NCI-H524 treated with DMSO at 0.1 percent for 48 hours (cell line): ENCODE measurements around the gene CTNNA2.

Experiments used
- DNase-seq: peaks from one replicate; lab custom pipeline; 2025; lab: John Stamatoyannopoulos, UW

CTNNA2 gene

DNA sequence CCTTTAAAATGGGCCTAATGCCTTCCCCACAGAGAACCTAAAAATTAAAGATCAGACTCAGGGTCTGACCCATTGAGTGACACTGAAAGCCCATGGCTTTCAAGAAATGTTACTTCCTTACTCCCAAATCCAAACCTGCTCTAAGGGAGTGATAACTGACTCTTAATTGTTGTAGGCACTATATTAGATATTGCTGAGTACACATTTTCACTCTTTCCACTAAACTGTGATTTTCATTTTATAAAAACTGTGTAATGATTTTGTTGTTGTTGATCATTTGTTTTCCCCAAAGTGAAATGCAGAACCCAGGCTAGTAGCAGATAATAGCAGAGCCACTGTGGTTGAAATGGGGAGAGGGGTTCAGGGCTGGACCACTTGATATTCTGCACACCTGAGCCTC lies 704.6 kb downstream of the CTNNA2 start:
- DNase-seq = no peak

DNA sequence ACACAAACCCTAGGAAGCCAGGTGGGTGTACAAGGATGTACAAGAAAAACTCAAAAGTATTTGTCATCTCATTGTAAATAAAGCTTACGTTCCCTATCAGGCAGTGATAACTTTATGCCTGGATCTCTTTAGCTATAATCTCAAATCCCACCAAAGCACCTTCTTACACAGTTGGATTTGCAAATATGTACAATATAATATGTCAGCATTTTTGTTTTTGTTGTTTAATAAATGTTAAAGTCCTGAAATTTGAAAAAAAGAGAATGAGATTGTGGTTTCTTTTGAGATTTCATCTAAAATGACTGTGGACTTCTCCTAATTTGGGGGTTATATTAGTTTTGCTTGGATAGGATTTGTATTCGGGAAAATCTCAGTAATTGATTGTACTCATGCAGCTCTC lies 709.8 kb downstream of the CTNNA2 start:
- DNase-seq = no peak

DNA sequence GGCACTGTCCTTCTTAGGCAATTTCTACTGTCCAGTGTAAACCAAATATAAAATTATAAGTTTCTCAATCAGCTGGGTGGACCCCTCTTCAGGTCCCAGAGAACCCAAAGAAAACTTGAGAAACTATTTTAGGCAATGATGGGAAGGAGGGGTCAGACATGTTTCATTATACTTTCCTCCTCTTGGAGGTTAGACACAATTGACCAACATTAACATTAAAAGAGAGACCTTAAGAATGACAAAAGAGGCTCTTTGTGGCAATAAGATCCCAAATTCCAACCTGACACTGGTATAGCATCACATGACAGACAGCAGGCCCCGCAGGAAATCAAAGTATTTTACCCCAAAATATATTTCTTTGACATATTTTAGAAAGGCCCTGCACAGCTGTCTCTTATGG lies 718.6 kb downstream of the CTNNA2 start:
- DNase-seq = no peak

DNA sequence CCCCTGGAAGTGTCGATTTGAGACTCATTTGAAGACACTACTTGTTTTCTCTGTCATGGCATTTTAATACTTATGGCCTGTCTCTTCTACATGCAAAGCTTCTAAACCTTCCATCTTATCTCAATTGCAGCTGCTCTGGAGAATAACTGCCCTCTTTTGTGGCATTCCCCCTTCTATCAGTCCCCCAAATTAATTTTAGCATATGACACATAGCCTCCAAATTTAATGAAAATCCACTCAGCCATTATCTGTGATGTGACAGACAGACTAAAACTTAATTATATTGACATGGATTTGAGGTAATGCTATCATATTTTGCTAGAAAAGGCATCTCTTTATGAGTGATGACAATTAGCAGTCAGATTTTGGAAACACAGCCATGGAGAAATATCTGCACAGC lies 720.5 kb downstream of the CTNNA2 start:
- no peak for DNase-seq

DNA sequence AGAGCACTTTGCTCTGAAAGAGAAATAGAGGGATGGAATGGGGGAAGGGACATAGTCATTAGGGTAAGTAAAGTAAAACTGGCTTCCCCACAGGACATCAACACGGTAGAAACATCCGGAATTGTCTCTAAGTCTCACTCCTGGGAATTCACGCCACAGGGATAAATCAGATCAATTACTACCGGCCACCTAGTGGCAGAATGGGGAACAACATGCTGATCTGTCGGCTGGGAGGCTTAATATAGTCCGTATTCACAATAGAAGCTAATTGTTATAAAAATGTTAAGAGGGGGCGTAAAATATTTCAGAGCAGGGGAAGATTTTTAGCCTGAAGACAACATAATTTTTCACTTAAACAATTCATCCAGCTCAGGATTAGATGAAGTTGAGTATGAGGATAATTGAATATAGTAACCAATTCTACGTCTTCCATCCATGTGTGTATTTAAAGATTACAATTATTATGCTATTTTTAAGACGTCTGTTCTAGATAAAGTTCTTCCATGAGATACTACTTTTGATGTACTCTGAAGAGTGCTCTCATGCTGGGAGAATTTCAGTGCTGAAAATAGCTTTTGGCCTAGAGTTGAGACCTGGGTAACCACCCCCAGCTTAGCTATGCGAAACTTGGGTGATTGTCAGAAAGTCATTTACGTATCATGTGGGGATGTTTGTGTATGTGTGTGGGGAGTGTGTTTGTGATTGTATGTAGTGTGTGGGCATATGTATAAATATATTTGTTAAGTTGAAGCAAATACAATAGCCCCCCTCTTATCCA lies 726.0 kb downstream of the CTNNA2 start:
- no peak for DNase-seq

DNA sequence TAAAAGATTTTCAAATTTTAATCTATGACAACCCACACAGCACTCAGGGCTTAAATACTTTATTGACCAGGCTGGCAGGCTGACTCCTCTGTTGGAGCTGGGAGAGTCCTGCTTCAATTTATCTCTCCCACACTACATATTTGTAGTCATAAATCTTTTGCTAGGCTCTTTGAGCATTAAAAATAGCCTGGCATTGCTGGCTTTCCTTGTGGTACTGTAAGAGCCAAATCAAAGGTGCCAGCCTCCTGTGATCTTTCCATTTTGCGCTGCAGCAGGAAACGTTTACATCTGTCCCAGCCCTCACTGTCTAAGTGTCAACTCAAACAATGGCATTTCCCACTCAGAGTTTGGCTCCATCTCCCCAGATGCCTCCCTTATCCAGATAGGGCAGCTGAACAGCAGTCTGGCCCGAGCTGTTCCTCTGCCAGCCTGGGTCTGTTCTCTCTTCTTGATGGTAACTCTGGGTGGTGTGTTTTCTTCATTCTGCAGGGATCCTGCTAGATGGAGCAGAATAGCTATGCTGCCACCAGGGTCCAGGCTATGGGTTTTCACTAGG lies 729.6 kb downstream of the CTNNA2 start:
- DNase-seq = no peak

DNA sequence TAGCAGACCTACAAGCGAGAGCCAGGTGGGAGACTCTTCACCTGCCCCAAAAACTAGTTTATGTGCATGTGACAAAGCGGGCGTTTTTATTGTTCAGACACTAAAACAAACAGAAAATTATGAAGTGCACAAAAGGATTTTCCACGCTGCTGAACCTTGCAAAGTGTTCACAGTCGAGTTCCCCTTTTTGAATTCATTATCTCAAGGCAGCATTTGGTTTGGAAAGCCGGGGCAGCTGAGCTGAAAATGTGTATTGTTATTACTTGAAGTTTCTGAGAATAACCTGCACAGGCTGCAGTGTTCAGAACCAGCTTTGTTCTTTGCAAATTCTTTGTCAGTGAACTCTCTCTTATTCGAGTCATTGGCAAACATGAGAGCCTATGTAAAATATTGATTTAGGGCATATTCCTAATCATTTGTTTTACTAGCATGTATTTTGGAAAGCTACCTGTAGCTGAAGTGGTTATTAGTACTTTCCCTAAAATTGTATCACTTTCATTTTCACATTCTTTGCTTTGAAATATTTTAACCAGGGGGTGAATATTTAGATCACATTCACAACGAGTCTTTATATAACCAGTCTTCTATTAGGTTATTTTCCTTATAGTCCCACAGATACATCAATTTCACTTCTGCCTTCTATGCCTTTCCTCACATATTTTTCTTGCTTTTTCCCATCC lies 732.2 kb downstream of the CTNNA2 start:
- no peak for DNase-seq

DNA sequence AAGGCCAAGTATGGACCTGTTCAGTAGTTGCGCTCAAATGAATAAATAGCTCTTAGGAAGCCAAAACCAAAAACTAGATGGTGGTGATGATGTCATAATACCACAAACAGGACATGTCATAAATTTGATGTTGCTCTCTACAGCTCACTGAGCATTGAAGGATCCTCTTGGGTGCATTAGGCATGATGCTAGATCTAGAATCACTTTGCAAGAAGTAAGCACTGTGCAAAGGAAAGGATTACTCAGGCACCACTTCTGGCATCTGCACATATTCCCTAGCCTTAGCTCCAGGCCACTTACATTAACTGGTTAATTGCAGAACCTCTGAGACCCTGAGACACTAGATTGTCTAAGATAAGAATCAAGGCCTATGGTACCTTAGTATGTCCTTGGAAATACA lies 733.7 kb downstream of the CTNNA2 start:
- DNase-seq = no peak

DNA sequence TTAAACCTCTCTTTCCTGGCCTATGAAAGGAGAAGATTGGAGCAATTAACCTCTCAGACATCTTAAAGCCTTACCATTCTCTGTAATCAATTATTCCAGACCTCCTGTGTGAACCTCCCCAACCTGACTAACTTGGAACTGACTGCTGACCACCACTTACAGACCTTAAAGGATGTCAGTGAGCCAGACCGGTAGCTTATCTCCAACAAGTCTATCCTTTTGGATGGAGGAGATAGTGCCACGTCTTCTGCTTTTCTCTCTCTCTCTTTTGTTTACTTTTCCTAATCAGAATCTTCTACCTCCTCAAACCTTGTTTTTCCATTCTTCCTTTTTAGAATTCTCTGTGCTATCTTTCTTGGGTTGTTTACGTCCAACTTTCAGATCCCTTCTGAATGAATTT lies 734.5 kb downstream of the CTNNA2 start:
- DNase-seq = no peak

DNA sequence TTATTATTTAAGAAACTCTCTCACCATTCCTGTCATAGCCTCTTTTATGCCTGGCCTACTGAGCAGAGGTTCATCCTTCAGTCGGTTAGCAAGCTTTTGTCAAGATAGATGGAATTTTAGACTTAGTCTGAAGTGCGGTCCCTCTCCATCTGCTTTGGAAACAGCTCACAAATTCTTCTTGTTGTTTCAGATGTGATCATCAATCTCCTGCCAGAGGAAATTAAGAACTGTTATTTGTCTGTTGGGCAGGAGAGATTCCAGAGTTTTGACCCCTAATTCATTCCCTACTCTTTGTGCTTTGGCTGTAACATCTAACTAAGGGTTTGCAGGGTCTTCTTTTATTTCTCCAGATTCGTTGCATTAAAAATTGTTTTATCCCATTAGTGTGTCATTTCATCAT lies 735.3 kb downstream of the CTNNA2 start:
- DNase-seq = no peak

DNA sequence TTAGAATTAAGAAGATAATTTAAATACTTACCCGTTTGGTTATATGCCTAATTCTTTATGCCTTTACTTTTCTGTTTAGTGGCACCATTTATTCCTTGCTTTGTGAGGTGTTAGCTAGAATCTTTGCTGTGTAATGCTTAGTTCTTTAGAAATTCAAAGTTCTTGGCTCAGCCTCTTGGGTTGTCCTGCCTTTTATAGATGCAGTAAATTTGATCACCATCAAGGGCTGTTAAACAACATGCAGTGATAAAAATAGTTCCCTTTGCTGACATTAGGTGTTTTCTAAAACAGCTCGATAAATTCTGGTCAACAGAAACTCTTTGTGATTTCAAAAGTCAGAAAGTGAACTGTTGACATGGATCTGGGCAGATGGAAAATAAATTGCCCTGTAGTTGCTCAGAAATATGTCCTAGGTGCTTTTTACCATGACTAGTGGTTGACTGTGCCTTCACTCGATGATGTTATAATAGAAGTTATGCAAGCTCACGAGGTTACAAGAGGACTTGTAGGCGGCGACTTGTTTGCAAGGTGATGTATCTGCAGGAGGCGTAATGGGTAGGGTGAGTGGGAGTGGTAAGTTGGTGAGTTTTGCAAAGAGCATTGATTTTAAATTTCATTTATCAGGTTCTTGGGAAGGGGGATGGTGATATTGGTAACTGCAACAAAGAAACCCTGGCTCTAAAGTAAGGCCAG lies 739.6 kb downstream of the CTNNA2 start:
- no peak for DNase-seq

DNA sequence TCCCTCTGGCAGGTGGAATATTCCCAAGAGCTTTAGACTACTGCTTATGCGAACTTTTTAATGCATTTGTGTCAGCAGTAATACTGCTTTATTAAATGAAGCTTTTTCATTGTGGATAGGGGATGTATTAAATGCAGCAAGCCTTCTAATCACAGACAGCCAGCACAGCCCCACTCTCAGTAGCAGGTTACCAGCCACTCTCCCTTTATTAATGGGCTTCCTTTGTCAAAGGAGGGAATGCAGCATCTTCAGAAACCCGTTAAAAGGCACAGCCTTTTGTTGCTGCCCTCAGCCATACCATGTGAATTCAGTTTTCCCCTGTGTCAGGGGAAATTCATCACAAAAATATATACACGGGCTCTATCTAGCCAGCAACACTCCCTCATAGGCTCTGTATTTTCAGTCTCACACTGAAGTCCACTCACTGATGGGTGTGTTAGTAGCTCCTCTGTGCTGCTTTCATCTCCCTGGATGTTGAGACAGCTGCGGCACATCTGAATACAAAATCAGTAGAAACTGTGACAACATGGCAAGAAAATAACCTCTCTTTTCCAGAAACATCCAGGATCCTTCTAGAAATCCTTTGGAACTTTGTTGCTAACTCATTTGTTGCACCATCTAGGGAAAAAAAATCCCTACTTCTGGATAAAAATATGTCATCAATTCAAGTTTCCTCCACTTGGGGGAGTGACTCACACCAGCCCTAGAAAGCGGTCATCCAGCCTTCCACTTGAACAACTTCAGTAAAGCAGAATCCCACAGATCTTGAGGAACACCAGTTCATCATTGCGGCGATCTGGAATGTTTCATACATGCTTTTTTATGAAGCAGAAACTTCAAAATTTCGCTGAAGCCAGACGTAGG lies 743.3 kb downstream of the CTNNA2 start:
- no peak for DNase-seq

DNA sequence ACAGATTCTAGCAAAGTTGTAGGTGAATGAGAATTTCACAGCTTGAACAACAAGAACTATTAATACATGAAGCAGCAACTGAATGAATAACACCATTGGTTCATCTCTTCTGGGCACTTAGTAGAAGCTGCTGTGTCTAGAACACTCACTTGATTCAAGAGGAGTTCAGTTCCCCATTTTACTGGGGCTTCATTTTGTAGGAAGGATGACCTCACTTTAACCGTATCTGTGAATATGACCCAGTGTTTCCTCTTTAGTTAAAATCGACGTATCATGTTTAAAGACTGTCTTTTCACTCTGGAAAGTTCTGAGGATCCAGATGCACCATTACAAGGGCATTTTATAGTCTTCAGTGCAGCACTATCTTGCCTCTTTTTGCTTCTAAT lies 743.9 kb downstream of the CTNNA2 start:
- no peak for DNase-seq

DNA sequence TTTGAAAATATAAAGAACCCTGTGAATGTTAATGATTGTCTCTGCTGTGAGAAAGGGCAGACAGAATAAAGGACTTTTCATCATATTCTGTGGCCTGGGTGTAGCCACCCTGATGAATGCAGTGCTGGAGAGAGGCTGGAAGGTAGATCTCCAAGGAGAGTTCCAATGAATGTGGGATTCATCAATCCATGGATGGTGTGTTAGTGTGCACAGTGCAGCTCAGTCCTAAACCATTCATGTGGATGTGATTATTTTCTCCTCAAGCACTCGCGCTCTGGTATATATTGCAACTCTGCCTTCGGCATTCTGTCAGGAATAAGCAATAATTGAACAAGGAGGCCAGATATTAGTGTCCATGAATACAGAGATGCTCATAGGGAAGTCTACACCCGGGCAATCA lies 744.6 kb downstream of the CTNNA2 start:
- no peak for DNase-seq

DNA sequence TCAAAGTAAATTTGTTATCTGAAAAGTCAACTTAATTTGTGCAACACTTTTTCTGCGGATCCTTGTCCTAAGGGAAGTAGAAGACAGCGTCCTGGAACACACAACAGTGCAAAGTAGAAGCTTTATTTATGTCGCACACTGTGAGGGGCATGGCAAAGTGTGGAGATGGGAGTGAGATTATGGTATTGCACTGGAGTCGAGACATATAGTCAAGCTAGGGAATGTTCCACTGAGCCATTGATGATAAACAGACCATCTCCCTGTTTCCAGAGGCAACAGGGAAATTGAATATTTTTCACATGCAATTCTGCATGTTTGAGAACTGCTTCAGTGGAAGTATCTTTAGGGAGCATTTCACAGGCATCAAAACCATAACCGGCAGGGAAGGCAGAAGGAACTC lies 745.5 kb downstream of the CTNNA2 start:
- no peak for DNase-seq

DNA sequence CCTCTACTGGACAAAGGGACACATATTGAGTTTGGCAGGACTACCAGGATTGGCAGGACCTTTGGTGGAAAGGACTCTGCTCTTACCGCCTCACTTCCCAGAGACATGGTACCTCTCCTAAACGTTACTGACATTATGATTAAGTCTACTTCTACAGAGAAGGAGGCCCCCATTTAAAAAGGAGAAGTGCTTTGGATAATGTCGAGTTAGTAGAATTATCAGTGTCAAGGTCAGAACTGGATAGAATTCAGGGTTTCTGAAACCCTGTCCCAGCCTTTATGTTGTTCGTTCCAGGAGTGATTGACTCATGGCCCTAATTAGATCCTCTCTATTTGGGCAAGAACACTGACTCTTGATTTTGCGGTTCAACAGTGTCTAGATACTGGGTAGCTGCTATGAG lies 745.9 kb downstream of the CTNNA2 start:
- no peak for DNase-seq

DNA sequence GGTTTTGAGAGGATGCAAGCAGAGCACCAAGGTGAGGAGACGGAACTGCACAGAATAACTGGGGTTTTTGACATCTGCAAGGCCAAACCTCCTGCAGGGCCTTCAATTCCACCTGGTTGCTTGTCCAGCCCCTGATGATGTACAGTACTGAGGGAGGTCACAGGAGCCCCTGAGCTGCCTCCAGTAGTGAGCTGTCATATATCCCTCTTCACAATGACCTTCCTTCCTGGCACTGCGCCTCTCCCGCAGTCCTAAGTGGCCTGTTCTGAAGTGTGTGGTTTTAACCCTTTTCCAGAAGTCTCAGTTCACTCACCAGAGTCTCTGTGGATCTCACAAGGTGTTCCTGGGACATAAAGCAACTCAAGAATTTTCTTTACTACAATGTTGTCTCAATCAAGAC lies 746.4 kb downstream of the CTNNA2 start:
- no peak for DNase-seq

DNA sequence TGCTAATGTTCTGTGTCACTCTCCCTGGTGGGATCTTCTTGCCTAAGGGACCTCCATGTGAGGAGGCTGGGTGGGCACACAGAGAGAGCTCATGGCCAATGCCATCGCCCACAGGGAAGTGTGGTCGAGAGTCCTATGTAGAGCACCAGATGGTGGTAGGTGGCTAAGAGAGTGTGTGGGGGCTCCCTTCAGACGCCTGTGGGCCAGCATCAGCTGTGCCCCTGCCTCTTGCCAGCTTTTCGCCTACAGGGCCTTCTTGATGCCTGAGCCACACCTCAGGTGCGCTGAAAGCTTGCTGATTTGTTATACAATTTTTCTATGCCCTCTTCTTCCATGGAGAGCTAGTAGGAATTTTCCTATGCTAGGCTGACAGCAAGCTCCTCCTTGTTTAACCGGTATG lies 753.4 kb downstream of the CTNNA2 start:
- DNase-seq = no peak

DNA sequence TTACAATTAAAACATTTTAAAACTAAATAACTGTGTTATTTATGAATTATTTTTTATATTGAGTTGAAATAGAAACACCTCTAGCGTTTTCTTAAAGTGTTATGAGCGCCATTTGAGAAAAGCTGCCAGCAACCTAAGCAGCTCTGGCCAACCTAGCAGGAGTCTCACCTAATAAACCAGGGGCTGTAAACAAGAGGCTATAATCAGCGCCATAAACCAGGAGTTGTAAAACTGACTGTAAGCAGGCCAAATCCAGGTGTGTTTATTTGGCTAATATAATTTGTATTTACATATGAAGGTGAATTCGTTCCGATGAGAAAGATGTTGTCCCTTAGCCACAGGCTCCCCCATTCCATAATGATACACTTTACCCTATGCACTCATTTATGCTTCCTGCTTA lies 757.0 kb downstream of the CTNNA2 start:
- no peak for DNase-seq

DNA sequence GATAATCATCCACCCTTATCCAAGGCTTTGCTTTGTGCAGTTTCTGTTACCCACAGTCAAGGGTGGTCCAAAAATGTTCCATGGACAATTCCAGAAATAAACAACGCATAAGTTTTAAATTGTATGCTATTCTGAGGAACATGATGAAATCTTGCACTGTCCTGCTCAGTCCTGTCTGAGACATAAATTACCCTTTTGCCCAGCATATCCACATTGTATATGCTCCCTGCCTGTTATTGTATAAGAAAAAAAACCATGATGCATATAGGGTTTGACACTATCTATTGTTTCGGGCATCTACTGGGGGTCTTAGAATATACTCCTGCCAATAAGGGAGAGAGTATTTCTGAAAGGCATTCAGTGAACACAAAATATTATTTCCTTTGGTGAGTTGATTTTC lies 767.7 kb downstream of the CTNNA2 start:
- DNase-seq = no peak

DNA sequence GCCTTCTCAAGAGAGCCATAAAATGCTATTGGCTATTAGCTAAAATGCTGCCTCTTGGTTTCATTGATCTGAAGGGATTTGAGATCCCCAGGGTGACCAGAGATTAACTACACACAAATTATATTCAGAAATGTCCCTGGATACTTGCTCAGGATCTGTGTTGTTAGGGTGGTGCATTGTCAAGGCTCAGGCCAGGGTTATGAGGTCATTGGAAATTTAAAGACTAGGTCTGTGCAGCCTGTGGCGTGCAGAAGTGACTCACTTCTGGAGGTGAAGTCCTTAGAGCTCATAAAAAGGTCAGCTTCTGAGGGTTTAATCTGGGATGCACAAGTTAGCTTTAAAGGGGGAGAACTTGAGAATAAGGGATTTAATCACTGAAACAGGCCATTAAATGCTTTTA lies 768.2 kb downstream of the CTNNA2 start:
- DNase-seq = no peak

DNA sequence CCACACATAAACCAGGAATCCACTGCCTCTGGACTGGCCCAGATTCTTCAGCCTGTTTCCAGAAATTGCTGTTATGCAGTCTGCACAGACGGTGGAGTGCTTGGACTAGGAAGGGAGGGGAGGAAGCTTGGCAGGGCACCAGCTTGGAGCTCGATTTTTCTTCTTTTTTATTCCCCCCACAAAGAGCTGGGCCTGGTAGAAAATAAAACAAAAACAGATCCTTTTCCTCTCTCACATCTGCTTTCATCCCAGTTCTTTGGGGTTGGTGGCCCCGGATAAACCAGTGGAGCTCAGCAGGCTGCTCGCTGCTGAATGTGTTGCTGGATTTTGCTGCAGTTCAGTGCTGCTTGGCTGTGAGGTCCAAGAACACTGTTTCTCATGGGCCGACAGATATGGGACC lies 775.7 kb downstream of the CTNNA2 start:
- no peak for DNase-seq
